Measurements from ENCODE around the gene TRIM66.

Gene TRIM66

DNA sequence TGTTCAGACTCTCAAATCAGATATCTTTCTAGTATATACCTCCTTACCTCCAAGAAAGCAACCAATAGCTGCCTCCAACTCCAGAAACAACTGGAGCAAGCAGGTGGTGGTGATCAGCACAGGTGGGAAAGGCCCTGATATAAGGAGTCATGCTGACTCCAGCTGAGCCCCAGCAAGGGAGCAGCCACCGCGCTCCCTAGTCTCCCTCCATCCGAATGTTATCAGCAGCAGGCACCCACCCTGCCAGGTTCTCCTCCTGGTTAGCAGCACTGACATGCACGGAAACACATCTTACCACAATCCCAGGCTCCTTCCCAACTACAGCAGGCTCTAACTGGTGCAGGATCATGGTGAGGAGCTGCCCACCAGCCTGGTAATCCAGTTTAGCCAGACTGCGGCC, 69.9 kb downstream of the TRIM66 start:
- in situ Hi-C loops (cut with MboI; ENCODE audit: low sequenced_read_pairs): no loop called here

DNA sequence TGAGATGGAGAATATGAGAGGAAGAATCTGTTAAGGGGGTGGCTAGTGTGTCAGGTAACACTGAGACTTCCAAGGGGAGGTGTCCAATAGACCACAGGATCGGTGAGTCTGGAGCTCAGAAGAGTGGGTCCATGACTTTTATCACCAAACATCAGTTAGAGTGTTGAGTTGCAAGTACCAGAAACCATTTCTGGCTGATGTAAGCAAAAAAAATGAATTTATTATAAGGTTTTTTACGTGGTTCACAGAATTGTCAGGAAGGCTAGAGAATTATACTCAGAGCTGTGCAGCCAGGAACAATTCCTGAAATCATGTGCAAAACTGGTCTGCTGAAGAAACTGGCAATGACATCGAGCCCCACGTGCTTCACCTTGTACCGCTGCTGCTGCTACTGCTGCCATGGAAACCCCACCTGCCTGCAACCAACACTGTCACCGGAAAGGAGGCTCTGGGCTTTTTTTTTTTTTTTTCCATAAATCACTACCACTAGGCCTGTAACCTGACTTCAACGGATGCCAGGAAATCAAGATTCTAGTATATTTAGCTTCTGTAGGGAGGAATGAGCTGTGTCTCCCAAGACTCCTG, 71.8 kb downstream of the TRIM66 start:
- in situ Hi-C loops (cut with MboI; ENCODE audit: low sequenced_read_pairs): no loop called here

DNA sequence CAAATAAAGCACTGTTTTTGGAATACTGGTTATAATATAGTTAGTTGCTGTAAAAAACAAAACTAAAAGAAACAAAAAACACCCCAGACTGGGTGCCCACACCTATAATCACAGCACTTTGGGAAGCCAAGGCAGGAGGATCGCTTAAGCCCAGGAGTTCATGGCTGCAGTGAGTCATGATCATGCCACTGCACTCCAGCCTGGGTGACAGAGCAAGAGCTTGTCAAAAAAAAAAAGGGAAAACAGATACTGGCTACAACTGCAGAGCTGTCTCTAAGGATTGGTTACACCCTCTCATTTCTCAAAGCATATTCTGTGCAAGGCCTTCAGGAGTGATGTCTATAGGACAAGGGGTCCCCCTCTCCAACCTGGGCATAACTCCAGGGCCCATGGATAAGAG, 73.8 kb downstream of the TRIM66 start:
- in situ Hi-C loops (cut with MboI; ENCODE audit: low sequenced_read_pairs): no loop called here

DNA sequence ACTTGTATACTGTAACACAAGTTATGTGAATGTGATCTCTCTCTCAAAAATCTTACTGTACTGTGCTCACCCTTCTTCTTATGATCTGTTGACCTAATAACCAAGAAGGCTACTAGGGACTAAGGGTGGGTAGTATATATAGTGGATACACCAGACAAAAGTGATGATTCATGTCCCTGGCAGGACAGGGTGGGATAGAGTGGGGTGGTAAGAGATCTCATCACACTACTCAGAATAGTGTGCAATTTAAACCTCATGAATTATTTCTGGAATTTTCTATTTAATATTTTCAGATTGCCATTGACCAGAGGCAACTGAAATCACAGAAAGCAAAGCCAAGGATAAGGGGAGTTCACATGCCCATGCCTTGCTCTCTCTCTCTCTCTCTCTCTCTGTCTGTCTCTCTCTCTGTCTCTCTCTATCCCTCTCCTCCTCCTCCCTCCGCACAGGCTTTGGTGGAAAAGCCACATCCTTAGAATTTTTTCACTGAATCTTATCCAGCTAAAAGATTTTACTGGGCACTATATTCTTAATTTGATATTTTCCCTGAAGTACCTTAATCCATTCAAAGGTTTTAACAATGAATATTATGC, 76.4 kb downstream of the TRIM66 start:
- in situ Hi-C loops (cut with MboI; ENCODE audit: low sequenced_read_pairs): no loop called here

GRCh38 chr11:8604078-8604723, 78.3 kb downstream of the TRIM66 start:
- in situ Hi-C loops (cut with MboI; ENCODE audit: low sequenced_read_pairs): no loop called here

DNA sequence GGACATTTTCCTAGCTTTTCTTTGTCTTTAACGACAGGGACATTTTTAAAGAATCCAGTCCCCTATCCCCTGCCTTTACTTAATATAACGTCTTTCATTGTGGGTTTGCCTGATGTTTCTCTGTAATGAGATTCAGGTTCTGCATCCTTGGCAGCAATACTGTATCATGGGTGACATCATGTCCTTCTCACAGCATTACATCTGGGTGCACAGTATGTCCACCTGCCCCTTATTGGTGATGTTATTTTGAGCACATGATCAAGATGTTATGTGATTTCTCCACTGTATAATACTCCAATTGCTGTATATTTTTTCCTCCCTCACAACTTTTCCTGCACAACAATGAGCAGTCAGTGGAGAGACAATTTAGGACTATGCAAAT, 78.8 kb downstream of the TRIM66 start:
- in situ Hi-C loops (cut with MboI; ENCODE audit: low sequenced_read_pairs): no loop called here

DNA sequence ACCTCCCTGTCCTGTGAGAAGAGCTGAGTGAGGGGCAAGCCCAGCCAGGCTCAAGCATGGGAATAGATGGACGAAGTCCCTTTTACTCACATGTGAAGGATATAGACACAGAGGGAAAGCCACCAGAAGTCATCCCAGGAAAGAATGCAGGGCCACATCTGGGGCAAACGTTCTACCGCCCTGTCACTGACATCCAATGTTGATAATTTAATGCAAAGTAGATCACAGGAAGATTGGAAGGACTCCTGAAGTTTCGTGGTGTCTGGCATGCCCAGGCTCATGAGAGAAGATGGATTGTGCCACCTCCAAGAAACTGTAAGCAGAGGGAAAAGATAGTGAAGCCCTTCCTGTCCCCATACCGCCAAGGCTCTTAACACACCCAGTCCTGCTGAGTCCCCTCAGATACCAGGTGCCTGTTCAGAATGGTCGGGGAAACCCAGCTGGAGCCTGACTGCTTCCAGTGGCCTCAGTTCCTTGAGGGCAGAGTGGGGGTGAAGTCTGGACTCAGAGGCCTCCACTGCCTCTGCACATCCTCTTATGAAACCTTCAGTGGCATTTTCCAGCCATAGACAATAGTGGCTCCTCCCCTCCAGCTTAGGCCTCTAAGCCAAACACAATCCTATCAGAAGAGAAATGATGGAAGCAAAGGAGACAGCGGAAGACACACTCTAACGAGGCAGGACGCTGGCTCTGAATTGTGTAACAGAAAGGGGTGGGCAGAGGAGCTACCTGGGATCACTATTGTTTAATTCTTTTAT, 80.9 kb downstream of the TRIM66 start:
- in situ Hi-C loops (cut with MboI; ENCODE audit: low sequenced_read_pairs): no loop called here

GRCh38 chr11:8598506-8598905, 84.0 kb downstream of the TRIM66 start:
- in situ Hi-C loops (cut with MboI; ENCODE audit: low sequenced_read_pairs): no loop called here

DNA sequence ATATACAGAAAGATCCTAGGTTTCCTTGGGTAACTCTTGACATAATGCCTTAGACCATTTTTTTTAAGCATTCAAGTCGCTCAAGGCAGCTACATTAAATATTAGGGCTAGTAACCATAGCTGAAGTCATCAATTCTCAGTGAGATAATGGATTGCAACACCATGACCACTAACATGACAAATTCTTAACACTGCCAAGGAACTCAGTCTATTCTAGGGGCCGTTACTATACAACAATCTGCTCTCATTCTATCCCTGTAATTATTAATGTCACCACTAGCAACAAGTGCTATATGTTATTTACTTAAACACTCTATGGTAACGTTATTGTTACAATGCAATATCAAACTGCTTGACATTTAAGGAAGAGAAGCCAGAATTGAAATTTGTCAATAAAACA, 85.3 kb downstream of the TRIM66 start:
- in situ Hi-C loops (cut with MboI; ENCODE audit: low sequenced_read_pairs): no loop called here

DNA sequence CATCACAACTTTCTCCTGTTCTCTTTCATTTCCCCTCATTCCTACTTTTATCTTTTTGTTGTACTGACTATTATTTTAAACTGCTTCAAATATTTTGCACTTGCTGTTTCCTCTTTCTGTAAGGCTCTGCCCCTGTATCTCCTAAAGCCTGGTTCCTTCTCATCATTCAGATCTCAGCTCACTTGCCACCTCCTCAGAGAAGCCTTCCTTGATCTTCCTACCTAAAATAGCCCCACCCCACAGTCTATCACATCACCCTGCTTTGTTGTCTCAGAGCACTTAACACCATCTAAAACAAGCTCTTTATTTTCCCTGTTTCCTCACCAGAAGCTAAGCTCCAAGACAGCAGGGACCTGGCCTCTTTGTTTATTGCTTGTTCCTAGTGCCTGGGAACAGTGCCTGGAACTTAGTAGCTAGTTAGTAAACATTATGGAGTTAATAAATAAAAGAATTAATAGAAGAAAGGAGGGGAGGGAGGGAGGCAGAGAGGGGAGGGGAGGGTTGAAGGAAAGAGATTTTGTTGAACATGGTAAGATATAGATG, 85.9 kb downstream of the TRIM66 start:
- in situ Hi-C loops (cut with MboI; ENCODE audit: low sequenced_read_pairs): no loop called here

- in situ Hi-C loops (cut with MboI; ENCODE audit: low sequenced_read_pairs): no loop called here
Observed at GRCh38 chr11:8593935-8594909, 88.2 kb downstream of the TRIM66 start, which contains the start of gene STK33. Gene STK33 (minus strand): TSS chr11:8594228. CDS start chr11:8474905, 119,323 bp downstream.

DNA sequence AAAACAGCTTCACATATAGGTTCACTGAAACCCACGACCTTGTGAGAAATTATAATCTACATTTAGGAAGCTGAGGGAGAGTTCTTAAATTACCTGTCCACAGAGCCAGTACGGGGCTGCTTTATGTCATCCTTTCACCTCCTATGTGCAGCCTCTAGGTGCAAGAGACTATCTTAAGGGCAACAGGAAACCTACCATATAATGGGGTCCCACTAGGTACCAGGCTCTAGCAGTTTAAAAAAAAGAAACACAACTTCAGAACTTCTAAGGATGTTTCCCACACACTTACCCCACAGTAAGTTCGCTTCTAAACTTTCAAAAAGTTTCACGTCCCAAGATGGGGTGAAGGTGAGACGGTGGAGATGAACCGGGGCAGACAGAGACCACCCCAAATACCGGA, 89.0 kb downstream of the TRIM66 start:
- in situ Hi-C loops (cut with MboI; ENCODE audit: low sequenced_read_pairs): no loop called here

DNA sequence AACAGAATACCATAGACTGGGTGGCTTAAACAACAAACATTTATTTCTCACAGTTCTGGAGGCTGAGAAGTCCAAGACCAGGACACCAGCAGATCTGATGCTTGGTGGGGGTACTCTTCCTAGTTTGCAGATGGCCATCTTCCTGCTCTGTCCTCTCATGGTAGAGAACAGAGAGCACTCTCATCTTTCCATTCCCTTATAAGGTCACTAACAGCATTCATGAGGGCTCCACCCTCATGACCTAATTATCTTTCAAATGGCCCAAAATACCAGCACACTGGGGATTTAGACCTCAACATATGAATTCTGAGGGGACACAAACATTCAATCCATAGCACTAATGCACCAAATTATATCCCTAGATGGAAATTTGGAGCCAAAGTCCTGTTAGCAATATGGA, 94.5 kb downstream of the TRIM66 start:
- in situ Hi-C loops (cut with MboI; ENCODE audit: low sequenced_read_pairs): no loop called here

DNA sequence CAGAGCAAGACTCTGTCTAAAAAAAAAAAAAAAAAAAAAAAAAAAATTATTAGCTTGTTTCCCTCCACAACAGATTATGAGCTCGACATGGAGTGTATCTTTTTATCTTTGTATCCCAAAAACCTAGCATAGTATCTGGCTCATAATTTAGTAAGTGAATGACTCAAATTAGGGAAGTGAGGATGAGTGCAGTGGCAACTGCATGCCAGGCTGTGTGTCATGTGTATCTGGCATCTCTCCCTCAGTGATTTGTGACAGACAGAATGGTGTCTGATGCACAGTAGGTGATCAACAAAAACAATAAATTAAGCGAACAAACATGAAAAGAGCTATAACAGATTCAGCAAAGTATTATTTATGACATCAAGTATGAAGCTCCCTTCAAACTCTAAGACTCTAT, 95.7 kb downstream of the TRIM66 start:
- in situ Hi-C loops (cut with MboI; ENCODE audit: low sequenced_read_pairs): no loop called here

GRCh38 chr11:8586184-8586583, 96.3 kb downstream of the TRIM66 start:
- in situ Hi-C loops (cut with MboI; ENCODE audit: low sequenced_read_pairs): no loop called here

- in situ Hi-C loops (cut with MboI; ENCODE audit: low sequenced_read_pairs): no loop called here
Observed at GRCh38 chr11:8584511-8584910, 98.0 kb downstream of the TRIM66 start.

DNA sequence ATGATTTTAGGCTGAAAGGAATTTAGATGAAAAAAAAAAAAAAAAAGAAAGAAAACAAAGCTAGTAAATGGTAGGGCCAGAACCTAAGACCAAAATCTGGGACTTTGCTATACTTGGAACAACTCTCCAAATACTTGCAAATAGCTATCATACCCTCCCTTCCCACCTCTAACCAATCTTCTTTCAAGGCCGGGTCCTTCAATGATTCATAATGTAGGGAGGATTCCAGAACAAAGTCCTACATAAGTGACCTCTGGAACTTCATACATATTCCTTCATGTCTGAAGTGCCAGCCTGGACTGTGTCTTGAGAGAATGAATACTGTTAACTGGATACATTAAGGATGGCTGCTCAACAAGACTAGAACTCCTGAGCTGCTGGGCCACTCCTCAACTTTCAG, 98.4 kb downstream of the TRIM66 start:
- in situ Hi-C loops (cut with MboI; ENCODE audit: low sequenced_read_pairs): no loop called here

GRCh38 chr11:8581300-8581699, 101.2 kb downstream of the TRIM66 start:
- in situ Hi-C loops (cut with MboI; ENCODE audit: low sequenced_read_pairs): no loop called here

DNA sequence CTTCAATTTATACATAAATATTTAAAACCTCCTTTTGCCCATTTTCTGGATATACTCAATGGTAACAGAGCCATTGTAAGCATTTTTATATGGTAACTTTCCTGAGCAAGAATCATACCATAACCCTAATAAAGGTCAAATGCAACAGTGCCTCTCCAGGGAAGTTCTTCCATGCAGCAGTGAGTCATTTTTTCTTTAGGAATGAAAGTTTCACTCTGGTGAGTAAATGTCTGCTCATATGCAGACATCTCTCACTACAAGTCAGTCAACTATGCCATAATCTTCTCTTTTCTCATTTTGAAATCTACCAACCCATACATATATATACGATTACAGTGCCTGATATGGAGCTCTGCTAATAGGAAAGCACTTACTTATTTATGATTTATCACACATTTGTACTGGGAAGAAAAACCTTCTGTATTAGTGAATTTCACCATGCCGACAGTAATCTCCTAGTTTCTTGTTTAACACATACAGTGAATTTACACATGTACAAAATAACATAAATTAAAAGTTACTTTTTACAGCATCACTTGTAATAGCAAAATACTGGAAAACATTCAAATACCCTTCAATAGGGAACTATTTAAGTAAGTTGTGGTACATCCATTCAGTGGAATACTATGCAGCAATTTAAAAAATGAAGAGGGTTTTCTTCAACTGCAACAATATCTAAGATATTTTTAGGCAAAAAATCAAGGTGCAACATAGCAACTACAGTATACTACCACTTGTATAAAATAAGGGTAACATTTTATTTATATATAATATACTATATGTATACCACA, 104.5 kb downstream of the TRIM66 start:
- in situ Hi-C loops (cut with MboI; ENCODE audit: low sequenced_read_pairs): no loop called here

DNA sequence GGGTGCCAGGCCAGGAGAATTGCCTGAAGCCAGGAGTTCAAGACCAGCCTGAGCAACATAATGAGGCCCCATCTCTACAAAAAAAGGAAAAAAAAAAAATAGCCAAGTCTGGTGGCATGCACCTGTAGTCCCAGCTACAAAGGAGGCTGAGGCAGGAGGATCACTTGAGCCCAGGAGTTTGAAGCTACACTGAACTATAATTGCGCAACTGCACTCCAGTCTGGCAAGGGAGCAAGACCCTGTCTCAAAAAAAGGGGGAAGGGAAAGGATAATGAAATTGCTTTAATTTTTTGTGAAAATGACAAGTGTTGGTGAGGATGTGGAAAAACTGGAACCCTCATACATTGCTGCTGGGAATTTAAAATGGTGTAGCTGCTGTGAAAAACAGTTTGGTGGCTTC, 107.7 kb downstream of the TRIM66 start:
- in situ Hi-C loops (cut with MboI; ENCODE audit: low sequenced_read_pairs): loop anchor here (25.0 kb wide), 1 partner anchor 337 kb away; no protein-coding TSS in a partner anchor
